PC-9 (cell line): Measurements from ENCODE around the gene DDX42. TPM values are rescaled to one million over a fixed set of nuclear protein-coding genes. Genes with fewer than 3 reads are reported as not detected.

ENCODE experiments used
- BruUV-seq: library from RNA; stranded (reverse); fragments of 400-500 nt; replicated peaks from 2 replicates; lab custom pipeline; 2021; lab: Mats Ljungman, UMichigan
- CTCF ChIA-PET: fragments of 300-600 bp; sonication (Branson Sonifier 250); formaldehyde crosslinking; loops from one replicate; lab custom pipeline; 2022; ENCODE audit warnings: antibody characterized with exemption; lab: Charles Lee
- POLR2A ChIA-PET: fragments of 300-600 bp; sonication (Branson Sonifier 250); formaldehyde crosslinking; loops from one replicate; lab custom pipeline; 2022; ENCODE audit warnings: antibody characterized with exemption; ENCODE audit not compliant: unreplicated experiment; lab: Charles Lee
- DNase-seq, 2 experiments: peaks; one replicate each; pipeline versions ENCODE4 v3.0.0 to v3.0.0-alpha.2; 2015 to 2022; ENCODE audit warnings: mixed read lengths in 1 of 2
- H2AFZ ChIP-seq: fragments of 200-600 bp; sonication (generic); 2 replicates; pipeline ENCODE4 v1.8.1; 2017; ENCODE audit warnings: antibody characterized with exemption
- H3F3A ChIP-seq: fragments of 200-600 bp; sonication (generic); 2 replicates; pipeline ENCODE4 v1.8.1; 2017; ENCODE audit warnings: antibody characterized with exemption, mild to moderate bottlenecking, low read depth; ENCODE audit not compliant: insufficient read depth
- H3K27ac ChIP-seq: fragments of 200-600 bp; sonication (generic); 2 replicates; pipeline ENCODE4 v1.6.1; 2016; ENCODE audit warnings: mixed run types
- H3K27me3 ChIP-seq: fragments of 200-600 bp; sonication (generic); 2 replicates; pipeline ENCODE4 v1.6.1; 2016; ENCODE audit warnings: low read depth, mixed run types; ENCODE audit not compliant: insufficient read depth
- H3K36me3 ChIP-seq: fragments of 200-600 bp; sonication (generic); 2 replicates; pipeline ENCODE4 v1.6.1; 2016; ENCODE audit warnings: low read depth, mixed run types
- H3K4me1 ChIP-seq: fragments of 200-600 bp; sonication (generic); replicated peaks from 2 replicates; pipeline ENCODE4 v1.6.1; 2016; ENCODE audit warnings: mixed run types; ENCODE audit not compliant: insufficient read depth
- H3K4me2 ChIP-seq: fragments of 200-600 bp; sonication (generic); 2 replicates; pipeline ENCODE4 v1.6.1; 2017; ENCODE audit warnings: mixed run types
- H3K4me3 ChIP-seq: fragments of 200-600 bp; sonication (generic); 2 replicates; pipeline ENCODE4 v1.6.1; 2016; ENCODE audit warnings: mixed run types
- H3K79me2 ChIP-seq: fragments of 200-600 bp; sonication (generic); 2 replicates; pipeline ENCODE4 v1.6.1; 2017; ENCODE audit warnings: low read depth, mixed run types
- H3K9me2 ChIP-seq: fragments of 200-600 bp; sonication (generic); 2 replicates; pipeline ENCODE4 v1.8.1; 2017; ENCODE audit warnings: mild to moderate bottlenecking; ENCODE audit not compliant: insufficient read depth
- H3K9me3 ChIP-seq: fragments of 200-600 bp; sonication (generic); 2 replicates; pipeline ENCODE4 v1.8.1; 2016; ENCODE audit warnings: low read depth; ENCODE audit not compliant: insufficient read depth
- H4K20me1 ChIP-seq: fragments of 200-600 bp; sonication (generic); 2 replicates; pipeline ENCODE4 v1.8.1; 2017; ENCODE audit not compliant: insufficient read depth
- CTCF ChIP-seq: fragments of 200-600 bp; sonication (generic); conservative IDR thresholded peaks from 2 replicates; pipeline ENCODE4 v1.6.1; 2017; ENCODE audit warnings: mixed run types, antibody characterized with exemption, mild to moderate bottlenecking, moderate library complexity
- EZH2 ChIP-seq: fragments of 200-600 bp; sonication (generic); IDR thresholded peaks from 2 replicates; pipeline ENCODE4 v1.8.0; 2017; ENCODE audit warnings: antibody characterized with exemption, low read depth
- intact Hi-C: fragments of 100-400 bp; cut with micrococcal nuclease; formaldehyde crosslinking; loops from one replicate; pipeline ENCODE4 v1.10.0; 2022; ENCODE audit not compliant: unreplicated experiment
- total RNA-seq: library from RNA; stranded (reverse); gene quantifications from 2 replicates; pipeline ENCODE4 v1.2.3, GENCODE V29; 2021

DDX42 gene
- total RNA-seq, 1 experiment from 2014 or later, result 107 TPM

- Histone ChIP-seq H3K27me3 (no peaks in the 10 kb centered on the region), H3K27ac (no peak overlapping the region), H3K4me2 (no peak overlapping the region), H3K4me3 (no peak overlapping the region), H3K79me2 (peaks cover 24% of the 10 kb centered on the region), H3K4me1 (peaks cover 8% of the 10 kb centered on the region), H3K36me3 (peaks cover 67% of the 10 kb centered on the region), H3K9me3 (no peaks in the 10 kb centered on the region), H4K20me1 (peaks cover 46% of the 10 kb centered on the region), H3K9me2 (no peaks in the 10 kb centered on the region), H2AFZ (no peak overlapping the region), H3F3A (peaks cover 61% of the 10 kb centered on the region)
- ChIA-PET POLR2A (no interaction called here), CTCF (no interaction called here)
- DNase-seq, result no peak
- no peak for TF ChIP-seq EZH2
- no peak for TF ChIP-seq CTCF
- intact Hi-C loops, result no loop called here
- no TSS peak for BruUV-seq
Observed at GRCh38 chr17:63820963-63821561, 47.1 kb downstream of the DDX42 start.

DNA sequence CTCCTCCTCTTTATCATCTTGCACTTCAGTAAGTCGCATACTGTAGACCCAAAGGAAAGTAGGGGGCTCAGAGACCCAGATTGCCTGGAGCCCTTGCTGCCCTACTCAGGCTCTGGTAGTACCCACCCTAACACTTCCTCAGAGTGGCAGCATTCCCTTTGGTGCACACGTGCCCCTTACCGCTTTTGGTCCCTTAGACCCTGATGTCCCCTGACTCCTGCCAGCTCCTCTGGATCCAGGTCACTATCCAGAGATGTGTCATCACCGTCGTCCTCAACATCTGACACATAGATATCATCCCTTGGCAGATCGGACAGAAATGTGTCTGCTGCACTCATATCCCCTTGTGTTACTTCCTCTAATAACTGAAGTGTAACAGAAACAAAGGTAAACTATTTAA, 47.8 kb downstream of the DDX42 start:
- intact Hi-C loops, result no loop called here
- peaks cover 62% of the 10 kb centered on the region for H3F3A ChIP-seq
- no peak overlapping the region for H2AFZ ChIP-seq
- H3K36me3 ChIP-seq, result peaks cover 59% of the 10 kb centered on the region
- H3K9me3 ChIP-seq, result no peaks in the 10 kb centered on the region
- ChIA-PET POLR2A (no interaction called here), CTCF (no interaction called here)
- no peaks in the 10 kb centered on the region for H3K27me3 ChIP-seq
- no TSS peak for BruUV-seq
- no peak for TF ChIP-seq CTCF
- TF ChIP-seq EZH2, result no peak
- no peak overlapping the region for H3K4me2 ChIP-seq
- H3K9me2 ChIP-seq, result no peaks in the 10 kb centered on the region
- H3K4me1 ChIP-seq, result peaks cover 9% of the 10 kb centered on the region
- no peak for DNase-seq
- no peak overlapping the region for H3K4me3 ChIP-seq
- peaks cover 30% of the 10 kb centered on the region for H3K79me2 ChIP-seq
- peaks cover 39% of the 10 kb centered on the region; the same call in 1 of the 2 replicates for H4K20me1 ChIP-seq
- H3K27ac ChIP-seq, result no peak overlapping the region

- intact Hi-C loops, result no loop called here
- H3K79me2 ChIP-seq, result peaks cover 30% of the 10 kb centered on the region
- CTCF ChIA-PET, result no interaction called here
- no peak overlapping the region for H3K27ac ChIP-seq
- H3K27me3 ChIP-seq, result no peaks in the 10 kb centered on the region
- peaks cover 9% of the 10 kb centered on the region for H3K4me1 ChIP-seq
- TF ChIP-seq CTCF (no peak), EZH2 (no peak)
- POLR2A ChIA-PET, result no interaction called here
- peaks cover 52% of the 10 kb centered on the region for H3K36me3 ChIP-seq
- H3K9me3 ChIP-seq, result no peaks in the 10 kb centered on the region
- no peak overlapping the region for H3K4me3 ChIP-seq
- H3F3A ChIP-seq, result peaks cover 56% of the 10 kb centered on the region
- H2AFZ ChIP-seq, result no peak overlapping the region
- DNase-seq, result no peak
- peaks cover 38% of the 10 kb centered on the region; the same call in 1 of the 2 replicates for H4K20me1 ChIP-seq
- no TSS peak for BruUV-seq
- H3K4me2 ChIP-seq, result no peak overlapping the region
- H3K9me2 ChIP-seq, result no peaks in the 10 kb centered on the region
Observed at GRCh38 chr17:63822537-63822936, 48.6 kb downstream of the DDX42 start.
